K562 (cell line): ENCODE measurements around the gene HEMGN. TPM values are rescaled to one million over a fixed set of nuclear protein-coding genes. Genes with fewer than 3 reads are reported as not detected.
"Not testable (repeated sequence)": the region's sequence is repeated elsewhere in the genome, so short reads cannot be mapped to it uniquely, and the experiment has no call there.

Experiments used
- ATAC-seq: fragments of 200-7000 bp; cut with Tn5 transposase; 3 replicates; pipeline ENCODE4 v1.9.1; 2020; ENCODE audit warnings: moderate library complexity
- BruUV-seq: library from RNA; stranded (reverse); fragments of 400-500 nt; replicated peaks from 2 replicates; lab custom pipeline; 2021; lab: Mats Ljungman, UMichigan
- CTCF ChIA-PET: fragments of 300-600 bp; formaldehyde crosslinking; extraction: SDS; loops from one replicate; lab custom pipeline; 2021; ENCODE audit warnings: low intra/inter-chr PET ratio; lab: Yijun Ruan, JAX
- POLR2A ChIA-PET: fragments of 300-600, 350-650 bp; sonication (Branson Sonifier 250); formaldehyde crosslinking; extraction: SDS; loops from one replicate; lab custom pipeline; 2021; ENCODE audit warnings: antibody characterized with exemption, inconsistent platforms; lab: Yijun Ruan, JAX
- DNase-seq, 4 experiments: peaks; one replicate each; pipeline versions ENCODE4 v3.0.0 to v3.0.0-alpha.2; 2011 to 2018; ENCODE audit warnings: low spot score in 3 of 4, mixed read lengths in 3 of 4; ENCODE audit errors: extremely low read depth in 1 of 4
- FAIRE-seq: peaks from 2 replicates; lab custom pipeline; 2011; peaks lifted over from hg19 to GRCh38; lab: Jason Lieb, UNC
- H2AFZ ChIP-seq: 2 replicates; pipeline ENCODE4 v1.6.0; 2011; ENCODE audit warnings: low read depth, low read length, control low read depth, inconsistent platforms
- H3K27ac ChIP-seq: fragments of 200-600 bp; 3 replicates; pipeline ENCODE4 v1.8.0; 2011; ENCODE audit warnings: low read depth, mild to moderate bottlenecking, control low read depth, inconsistent platforms, low read length, moderate library complexity, mixed read lengths; ENCODE audit errors: extremely low read depth
- H3K27me3 ChIP-seq, 2 experiments: fragments of 300-600 bp in 1 of 2; 2 replicates in 1 of 2; 3 replicates in 1 of 2; pipeline versions ENCODE4 v1.6.0 to v1.8.0; 2011; ENCODE audit warnings: inconsistent platforms in 2 of 2, low read length in 2 of 2, mild to moderate bottlenecking in 1 of 2, mixed read lengths in 1 of 2, moderate library complexity in 1 of 2; ENCODE audit not compliant: control insufficient read depth in 2 of 2, insufficient read depth in 2 of 2
- H3K36me3 ChIP-seq: fragments of 300-600 bp; 3 replicates; pipeline ENCODE4 v1.8.0; 2011; ENCODE audit warnings: mild to moderate bottlenecking, low read length, inconsistent platforms; ENCODE audit not compliant: control insufficient read depth, insufficient read depth
- H3K4me1 ChIP-seq, 2 experiments: fragments of 200-600 bp in 1 of 2; replicated peaks in 1 of 2; 2 replicates in 1 of 2; 3 replicates in 1 of 2; pipeline versions ENCODE4 v1.5.1 to v1.8.0; 2011; ENCODE audit warnings: inconsistent platforms in 2 of 2, low read length in 2 of 2, mild to moderate bottlenecking in 1 of 2, mixed read lengths in 1 of 2, moderate library complexity in 1 of 2; ENCODE audit not compliant: control insufficient read depth in 2 of 2, insufficient read depth in 2 of 2
- H3K4me2 ChIP-seq: 2 replicates; pipeline ENCODE4 v1.6.1; 2011; ENCODE audit warnings: low read length, control low read depth, inconsistent platforms, mixed read lengths; ENCODE audit not compliant: insufficient read depth
- H3K4me3 ChIP-seq: fragments of 200-600 bp; sonication (generic), shearing (Covaris generic); 2 replicates; pipeline ENCODE4 v1.5.1; 2016; ENCODE audit warnings: control low read depth, inconsistent platforms
- H3K79me2 ChIP-seq: fragments of 200-600 bp; 3 replicates; pipeline ENCODE4 v1.8.0; 2011; ENCODE audit warnings: low read length, inconsistent platforms; ENCODE audit not compliant: control insufficient read depth, insufficient read depth
- H3K9ac ChIP-seq, 2 experiments: 2 replicates each; pipeline versions ENCODE4 v1.6.0 to v1.6.1; 2011; ENCODE audit warnings: low read depth in 2 of 2, low read length in 2 of 2, control low read depth in 1 of 2, inconsistent platforms in 1 of 2, mild to moderate bottlenecking in 1 of 2, mixed read lengths in 1 of 2; ENCODE audit not compliant: insufficient read depth in 1 of 2
- H3K9me1 ChIP-seq: one replicate; pipeline ENCODE4 v1.6.0; 2011; ENCODE audit warnings: inconsistent platforms, mild to moderate bottlenecking, low read length, moderate library complexity; ENCODE audit not compliant: control insufficient read depth, insufficient read depth
- H3K9me3 ChIP-seq: replicated peaks from 2 replicates; pipeline ENCODE4 v1.5.1; 2011; ENCODE audit warnings: low read depth, low read length, inconsistent platforms; ENCODE audit not compliant: control insufficient read depth, insufficient read depth
- H4K20me1 ChIP-seq: replicated peaks from 2 replicates; pipeline ENCODE4 v1.6.1; 2011; ENCODE audit warnings: low read length, inconsistent platforms, mixed read lengths; ENCODE audit not compliant: control insufficient read depth, insufficient read depth
- ARID1B ChIP-seq: fragments of 450-650 bp; IDR thresholded peaks from 2 replicates; pipeline ENCODE4 v1.6.1; 2016; ENCODE audit warnings: antibody characterized with exemption, mild to moderate bottlenecking, inconsistent platforms
- ATF7 ChIP-seq: fragments of 450-650 bp; IDR thresholded peaks from 2 replicates; pipeline ENCODE4 v1.7.1; 2014; ENCODE audit warnings: mild to moderate bottlenecking, moderate library complexity
- MTA1 ChIP-seq: fragments of 450-650 bp; IDR thresholded peaks from 2 replicates; pipeline ENCODE4 v1.6.1; 2017; ENCODE audit warnings: borderline replicate concordance
- SMARCC2 ChIP-seq: fragments of 450-650 bp; IDR thresholded peaks from 2 replicates; pipeline ENCODE4 v1.6.1; 2017; ENCODE audit warnings: antibody characterized with exemption, moderate library complexity, mild to moderate bottlenecking, low read depth
- SMARCE1 ChIP-seq: fragments of 450-650 bp; IDR thresholded peaks from 2 replicates; pipeline ENCODE4 v1.7.1; 2016; ENCODE audit warnings: mild to moderate bottlenecking
- SOX6 ChIP-seq: fragments of 450-650 bp; IDR thresholded peaks from 2 replicates; pipeline ENCODE4 v1.6.1; 2014; ENCODE audit warnings: mild to moderate bottlenecking
- WGBS: fragments of 100-300 bp; shearing (Covaris generic); methylation state at CpG from one replicate; pipeline ENCODE4 v1.1.6; 2016; ENCODE audit warnings: low coverage, mixed read lengths; ENCODE audit not compliant: insufficient coverage; ENCODE audit errors: missing lambda C conversion rate; 5-methylcytosine and 5-hydroxymethylcytosine counted together
- in situ Hi-C: fragments of 300-500 bp; cut with MboI; formaldehyde crosslinking; loops from 4 replicates; pipeline ENCODE4 v1.15.0; 2018; ENCODE audit warnings: inconsistent platforms, mixed read lengths
- intact Hi-C: fragments of 100-400 bp; cut with micrococcal nuclease; formaldehyde crosslinking; loops from 2 replicates; pipeline ENCODE4 v1.14.2; 2022
- polyA plus RNA-seq, 8 experiments: library from polyadenylated mRNA; depleted of rRNA in 4 of 8; stranded (reverse) in 5 of 8; unstranded in 3 of 8; fragments of >200 nt; fragmentation: Nextera tagmentation in 2 of 8; fragmentation: Illumina TruSeq in 1 of 8; extraction: Ambion mirVana in 2 of 8; extraction: Trizol in 1 of 8; gene quantifications; 2 replicates each; pipeline versions ENCODE4 v1.2.1 to v1.2.3, GENCODE V29; 2011 to 2014; ENCODE audit warnings: inconsistent platforms in 1 of 8, missing spikeins in 1 of 8
- total RNA-seq, 7 experiments: library from RNA; depleted of rRNA in 6 of 7; stranded (reverse); fragments of >200 nt in 6 of 7; fragmentation: Illumina TruSeq in 2 of 7; extraction: Trizol in 2 of 7; gene quantifications; 2 replicates each; pipeline versions ENCODE4 v1.2.1 to v1.2.3, GENCODE V29; 2011 to 2021; ENCODE audit warnings: low replicate concordance in 1 of 7
- TF ChIP-seq, protein P1 (sequence below), 2 experiments: fragments of 450-650 bp in 1 of 2; sonication (generic) in 1 of 2; formaldehyde crosslinking in 1 of 2; IDR thresholded peaks in 1 of 2; conservative IDR thresholded peaks in 1 of 2; 2 replicates each; pipeline versions ENCODE4 v1.6.1 to v1.8.1; 2016 to 2023; ENCODE audit warnings: mild to moderate bottlenecking in 2 of 2, moderate library complexity in 2 of 2, inconsistent platforms in 1 of 2, missing genetic modification reagents in 1 of 2

Gene HEMGN
- total and polyA plus RNA-seq, 9 of the 15 experiments (the other 6 are each of a cell fraction or from before 2014, with no cell fraction given), result 56.3 to 258 (median 137) TPM

DNA sequence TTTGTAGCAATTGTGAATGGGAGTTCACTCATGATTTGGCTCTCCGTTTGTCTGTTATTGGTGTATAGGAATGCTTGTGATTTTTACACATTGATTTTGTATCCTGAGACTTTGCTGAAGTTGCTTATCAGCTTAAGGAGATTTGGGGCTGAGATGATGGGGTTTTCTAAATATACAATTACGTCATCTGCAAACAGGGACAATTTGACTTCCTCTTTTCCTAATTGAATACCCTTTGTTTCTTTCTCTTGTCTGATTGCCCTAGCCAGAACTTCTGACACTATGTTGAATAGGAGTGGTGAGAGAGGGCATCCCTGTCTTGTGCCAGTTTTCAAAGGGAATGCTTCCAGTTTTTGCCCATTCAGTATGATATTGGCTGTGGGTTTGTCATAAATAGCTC is 9.1 kb upstream of the HEMGN start:
- intact Hi-C loops, FAIRE-seq, H3K79me2 ChIP-seq, H3K9me3 ChIP-seq, CTCF ChIA-PET, H3K36me3 ChIP-seq, H3K27me3 ChIP-seq, in situ Hi-C loops, H4K20me1 ChIP-seq, H3K27ac ChIP-seq, H3K4me2 ChIP-seq, H2AFZ ChIP-seq, DNase-seq, ATAC-seq, H3K4me3 ChIP-seq, H3K9me1 ChIP-seq, H3K9ac ChIP-seq, BruUV-seq: not testable (repeated sequence)
- POLR2A ChIA-PET, result interaction anchor here (1.0 kb wide), 1 partner anchor 16 kb away, joined by 3 read pairs; no protein-coding TSS in a partner anchor
- H3K4me1 ChIP-seq, result peaks cover 18 to 26% of the 10 kb centered on the region in 2 experiments; a peak in 4 of 5 replicates
- TF ChIP-seq MTA1 (peak; percentile 44; the same call in 1 of the 2 replicates), ATF7 (peak; percentile 98), SOX6 (peak; percentile 86), SMARCE1 (peak; percentile 77; the same call in 1 of the 2 replicates), ARID1B (peak; percentile 28; the same call in 1 of the 2 replicates), SMARCC2 (peak; percentile 17; the same call in 1 of the 2 replicates)
- TF ChIP-seq, protein P1, sequence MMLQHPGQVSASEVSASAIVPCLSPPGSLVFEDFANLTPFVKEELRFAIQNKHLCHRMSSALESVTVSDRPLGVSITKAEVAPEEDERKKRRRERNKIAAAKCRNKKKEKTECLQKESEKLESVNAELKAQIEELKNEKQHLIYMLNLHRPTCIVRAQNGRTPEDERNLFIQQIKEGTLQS (IDR thresholded peaks at IDR 0.05), result peak; percentile 84
- TF ChIP-seq, protein P1 (CRISPR knock-in tag; conservative IDR thresholded peaks at IDR 0.05), result not testable (repeated sequence)
- no CpG with 5 or more reads among the region's 2 CpGs for WGBS
